SK-N-SH (cell line): ENCODE results near the gene ERC1. TPM values are rescaled to one million over a fixed set of nuclear protein-coding genes. Genes with fewer than 3 reads are reported as not detected.

ENCODE experiments used
- CTCF ChIA-PET: fragments of 300-600, 350-600 bp; formaldehyde crosslinking; extraction: SDS; loops from one replicate; lab custom pipeline; 2021; lab: Yijun Ruan, JAX
- POLR2A ChIA-PET: fragments of 350-600 bp; sonication (Branson Sonifier 250); formaldehyde crosslinking; extraction: SDS; loops from one replicate; lab custom pipeline; 2020; ENCODE audit warnings: antibody characterized with exemption, inconsistent platforms; lab: Yijun Ruan, JAX
- DNase-seq: peaks from one replicate; pipeline ENCODE4 v3.0.0; 2012
- H2AFZ ChIP-seq: fragments of 200-600 bp; sonication (generic); 2 replicates; pipeline ENCODE4 v1.8.1; 2016; ENCODE audit warnings: antibody characterized with exemption, mild to moderate bottlenecking, low read depth
- H3F3A ChIP-seq: fragments of 200-600 bp; sonication (generic); replicated peaks from 2 replicates; pipeline ENCODE3; 2016; ENCODE audit warnings: antibody characterized with exemption, mild to moderate bottlenecking; ENCODE audit not compliant: insufficient read depth
- H3K27ac ChIP-seq, 2 experiments: fragments of 200-500 bp in 1 of 2; fragments of 200-600 bp in 1 of 2; sonication (Bioruptor generic) in 1 of 2; sonication (generic), shearing (Covaris generic) in 1 of 2; 2 replicates each; pipeline versions ENCODE4 v1.5.1 to v1.6.1; 2014 to 2016; ENCODE audit warnings: low read depth in 2 of 2, inconsistent platforms in 1 of 2, low read length in 1 of 2, mild to moderate bottlenecking in 1 of 2, mixed read lengths in 1 of 2
- H3K27me3 ChIP-seq: fragments of 200-600 bp; sonication (generic), shearing (Covaris generic); 2 replicates; pipeline ENCODE4 v1.6.1; 2016; ENCODE audit warnings: mixed run types; ENCODE audit not compliant: insufficient read depth
- H3K36me3 ChIP-seq, 2 experiments: fragments of 200-500 bp in 1 of 2; fragments of 200-600 bp in 1 of 2; sonication (Bioruptor generic) in 1 of 2; sonication (generic) in 1 of 2; replicated peaks in 1 of 2; 2 replicates each; pipeline versions ENCODE3 to v1.5.1; 2014 to 2016; ENCODE audit warnings: low read length in 1 of 2, mild to moderate bottlenecking in 1 of 2; ENCODE audit not compliant: insufficient read depth in 2 of 2, control insufficient read depth in 1 of 2
- H3K4me1 ChIP-seq, 2 experiments: fragments of 200-500 bp in 1 of 2; fragments of 200-600 bp in 1 of 2; sonication (Bioruptor generic) in 1 of 2; sonication (generic), shearing (Covaris generic) in 1 of 2; 2 replicates each; pipeline versions ENCODE4 v1.5.1 to v1.6.1; 2014 to 2016; ENCODE audit warnings: low read depth in 1 of 2, low read length in 1 of 2, mixed run types in 1 of 2; ENCODE audit not compliant: insufficient read depth in 2 of 2, control insufficient read depth in 1 of 2
- H3K4me2 ChIP-seq: fragments of 200-600 bp; sonication (generic), shearing (Covaris generic); 2 replicates; pipeline ENCODE4 v1.6.1; 2017; ENCODE audit warnings: mixed run types
- H3K4me3 ChIP-seq, 2 experiments: fragments of 200-500 bp in 1 of 2; fragments of 200-600 bp in 1 of 2; sonication (Bioruptor generic) in 1 of 2; sonication (generic), shearing (Covaris generic) in 1 of 2; 2 replicates each; pipeline versions ENCODE4 v1.5.1 to v1.8.1; 2014 to 2016; ENCODE audit warnings: low read depth in 2 of 2, inconsistent platforms in 1 of 2, low read length in 1 of 2, mild to moderate bottlenecking in 1 of 2, mixed read lengths in 1 of 2, moderate library complexity in 1 of 2
- H3K79me2 ChIP-seq: fragments of 200-600 bp; sonication (generic); 2 replicates; pipeline ENCODE4 v1.8.1; 2017; ENCODE audit warnings: mild to moderate bottlenecking; ENCODE audit not compliant: insufficient read depth
- H3K9ac ChIP-seq: fragments of 200-600 bp; sonication (generic); 2 replicates; pipeline ENCODE4 v1.6.1; 2017; ENCODE audit warnings: mixed run types
- H3K9me2 ChIP-seq: fragments of 200-600 bp; sonication (generic); 2 replicates; pipeline ENCODE4 v1.6.1; 2017; ENCODE audit warnings: mixed run types
- H3K9me3 ChIP-seq: fragments of 200-600 bp; sonication (generic); 2 replicates; pipeline ENCODE4 v1.6.1; 2017; ENCODE audit warnings: mixed run types, mild to moderate bottlenecking, moderate library complexity
- H4K20me1 ChIP-seq: fragments of 200-600 bp; sonication (generic); 2 replicates; pipeline ENCODE4 v1.6.1; 2017; ENCODE audit warnings: mild to moderate bottlenecking, mixed run types; ENCODE audit not compliant: insufficient read depth
- CHD2 ChIP-seq: fragments of 150-350 bp; IDR thresholded peaks from 2 replicates; pipeline ENCODE4 v1.6.1; 2018; ENCODE audit warnings: low read length; ENCODE audit not compliant: partially characterized antibody
- EP300 ChIP-seq, 2 experiments: IDR thresholded peaks; 2 replicates each; pipeline versions ENCODE4 v1.4.0 to v1.6.1; 2012; ENCODE audit warnings: borderline replicate concordance in 1 of 2, low read depth in 1 of 2, low read length in 1 of 2
- FOSL2 ChIP-seq: IDR thresholded peaks from 2 replicates; pipeline ENCODE4 v1.4.0; 2012; ENCODE audit warnings: low read depth, mild to moderate bottlenecking, moderate library complexity, borderline replicate concordance
- MXI1 ChIP-seq: IDR thresholded peaks from 2 replicates; pipeline ENCODE4 v1.6.1; 2012; ENCODE audit warnings: mild to moderate bottlenecking, low read depth, low read length, improper control_type of control experiment
- NRF1 ChIP-seq: IDR thresholded peaks from 2 replicates; pipeline ENCODE4 v1.6.1; 2012; ENCODE audit warnings: low read depth, mild to moderate bottlenecking, low read length
- RCOR1 ChIP-seq: fragments of 150-350 bp; IDR thresholded peaks from 2 replicates; pipeline ENCODE4 v1.6.1; 2017; ENCODE audit warnings: antibody characterized with exemption, low read length
- RFX5 ChIP-seq: IDR thresholded peaks from 2 replicates; pipeline ENCODE4 v1.6.1; 2012; ENCODE audit warnings: mild to moderate bottlenecking, improper control_type of control experiment, low read length
- RXRA ChIP-seq: IDR thresholded peaks from 2 replicates; pipeline ENCODE4 v1.4.0; 2012; ENCODE audit warnings: low read depth, mild to moderate bottlenecking, borderline replicate concordance
- TCF12 ChIP-seq: IDR thresholded peaks from 2 replicates; pipeline ENCODE4 v1.4.0; 2012
- TEAD4 ChIP-seq: IDR thresholded peaks from 2 replicates; pipeline ENCODE4 v1.4.0; 2012; ENCODE audit warnings: mild to moderate bottlenecking, borderline replicate concordance; ENCODE audit not compliant: insufficient read depth
- polyA plus RNA-seq, 3 experiments: library from polyadenylated mRNA; depleted of rRNA; stranded (reverse); fragments of >200 nt; gene quantifications; 2 replicates each; pipeline ENCODE4 v1.2.3, GENCODE V29; 2012
- TF ChIP-seq, protein P1 (sequence below): IDR thresholded peaks from 2 replicates; pipeline ENCODE4; 2012
- TF ChIP-seq, protein P2 (sequence below): fragments of 150-350 bp; IDR thresholded peaks from 2 replicates; pipeline ENCODE4 v1.6.1; 2017; ENCODE audit warnings: antibody characterized with exemption, low read length, low read depth, borderline replicate concordance
- TF ChIP-seq, protein P3 (sequence below): IDR thresholded peaks from 2 replicates; pipeline ENCODE4 v1.4.0; 2012; ENCODE audit warnings: low read depth, borderline replicate concordance
- TF ChIP-seq, protein P4 (sequence below): IDR thresholded peaks from 2 replicates; pipeline ENCODE4 v1.6.1; 2012; ENCODE audit warnings: mild to moderate bottlenecking, low read depth, low read length, moderate library complexity

Gene ERC1
- polyA plus RNA-seq, 1 of the 3 experiments (the other 2 are of a cell fraction): 7.5 TPM

DNA sequence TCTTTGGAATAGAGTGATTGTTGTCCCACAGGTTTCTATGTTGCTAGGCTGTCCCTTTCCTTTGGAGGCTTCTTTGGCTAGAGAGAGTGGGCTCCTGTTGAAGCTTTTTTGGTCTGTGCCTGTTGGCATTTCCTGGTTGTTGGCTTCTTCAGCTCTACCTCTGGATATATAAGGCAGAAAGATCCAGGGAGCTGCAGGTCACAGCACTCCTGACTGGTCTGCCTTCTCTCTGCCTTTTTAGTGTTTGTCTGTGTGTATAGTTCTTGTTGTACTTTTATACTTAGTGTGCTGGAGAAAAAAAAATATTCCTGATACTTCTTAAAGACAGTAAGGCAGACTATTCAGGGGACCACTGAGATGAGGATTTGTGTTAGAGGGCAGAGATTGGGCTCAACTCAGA, 400.7 kb downstream of the ERC1 start:
- no peaks in the 10 kb centered on the region for H3F3A ChIP-seq
- no peaks in the 10 kb centered on the region for H3K9me3 ChIP-seq
- no peaks in the 10 kb centered on the region for H3K4me1 ChIP-seq
- H3K9ac ChIP-seq: no peak overlapping the region
- H3K4me3 ChIP-seq: no peak overlapping the region; a peak in 1 of 4 replicates
- H3K27me3 ChIP-seq: no peaks in the 10 kb centered on the region
- no peak for DNase-seq
- H3K27ac ChIP-seq: no peak overlapping the region
- POLR2A ChIA-PET: no interaction called here
- no peak overlapping the region for H3K4me2 ChIP-seq
- CTCF ChIA-PET: interaction anchor here (0.6 kb wide), 1 partner anchor 314 kb away, joined by 3 read pairs; no protein-coding TSS in a partner anchor
- no peaks in the 10 kb centered on the region for H3K79me2 ChIP-seq
- no peak overlapping the region for H2AFZ ChIP-seq
- H4K20me1 ChIP-seq: no peaks in the 10 kb centered on the region
- peaks cover 4 to 7% of the 10 kb centered on the region in 2 experiments for H3K36me3 ChIP-seq
- no peaks in the 10 kb centered on the region for H3K9me2 ChIP-seq
- TF ChIP-seq EP300 (IDR thresholded peaks at IDR 0.05; ENCODE audit: borderline replicate concordance in 1 of 2, low read depth in 1 of 2, low read length in 1 of 2) (no peak), TEAD4 (no peak), FOSL2 (no peak), RXRA (no peak), RFX5 (no peak), MXI1 (no peak), NRF1 (no peak), CHD2 (no peak), TCF12 (no peak), RCOR1 (no peak)
- TF ChIP-seq, protein P1, sequence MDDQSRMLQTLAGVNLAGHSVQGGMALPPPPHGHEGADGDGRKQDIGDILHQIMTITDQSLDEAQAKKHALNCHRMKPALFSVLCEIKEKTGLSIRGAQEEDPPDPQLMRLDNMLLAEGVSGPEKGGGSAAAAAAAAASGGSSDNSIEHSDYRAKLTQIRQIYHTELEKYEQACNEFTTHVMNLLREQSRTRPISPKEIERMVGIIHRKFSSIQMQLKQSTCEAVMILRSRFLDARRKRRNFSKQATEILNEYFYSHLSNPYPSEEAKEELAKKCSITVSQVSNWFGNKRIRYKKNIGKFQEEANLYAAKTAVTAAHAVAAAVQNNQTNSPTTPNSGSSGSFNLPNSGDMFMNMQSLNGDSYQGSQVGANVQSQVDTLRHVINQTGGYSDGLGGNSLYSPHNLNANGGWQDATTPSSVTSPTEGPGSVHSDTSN: no peak
- TF ChIP-seq, protein P2, sequence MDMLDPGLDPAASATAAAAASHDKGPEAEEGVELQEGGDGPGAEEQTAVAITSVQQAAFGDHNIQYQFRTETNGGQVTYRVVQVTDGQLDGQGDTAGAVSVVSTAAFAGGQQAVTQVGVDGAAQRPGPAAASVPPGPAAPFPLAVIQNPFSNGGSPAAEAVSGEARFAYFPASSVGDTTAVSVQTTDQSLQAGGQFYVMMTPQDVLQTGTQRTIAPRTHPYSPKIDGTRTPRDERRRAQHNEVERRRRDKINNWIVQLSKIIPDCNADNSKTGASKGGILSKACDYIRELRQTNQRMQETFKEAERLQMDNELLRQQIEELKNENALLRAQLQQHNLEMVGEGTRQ: no peak
- TF ChIP-seq, protein P3, sequence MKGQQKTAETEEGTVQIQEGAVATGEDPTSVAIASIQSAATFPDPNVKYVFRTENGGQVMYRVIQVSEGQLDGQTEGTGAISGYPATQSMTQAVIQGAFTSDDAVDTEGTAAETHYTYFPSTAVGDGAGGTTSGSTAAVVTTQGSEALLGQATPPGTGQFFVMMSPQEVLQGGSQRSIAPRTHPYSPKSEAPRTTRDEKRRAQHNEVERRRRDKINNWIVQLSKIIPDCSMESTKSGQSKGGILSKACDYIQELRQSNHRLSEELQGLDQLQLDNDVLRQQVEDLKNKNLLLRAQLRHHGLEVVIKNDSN: no peak
- TF ChIP-seq, protein P4, sequence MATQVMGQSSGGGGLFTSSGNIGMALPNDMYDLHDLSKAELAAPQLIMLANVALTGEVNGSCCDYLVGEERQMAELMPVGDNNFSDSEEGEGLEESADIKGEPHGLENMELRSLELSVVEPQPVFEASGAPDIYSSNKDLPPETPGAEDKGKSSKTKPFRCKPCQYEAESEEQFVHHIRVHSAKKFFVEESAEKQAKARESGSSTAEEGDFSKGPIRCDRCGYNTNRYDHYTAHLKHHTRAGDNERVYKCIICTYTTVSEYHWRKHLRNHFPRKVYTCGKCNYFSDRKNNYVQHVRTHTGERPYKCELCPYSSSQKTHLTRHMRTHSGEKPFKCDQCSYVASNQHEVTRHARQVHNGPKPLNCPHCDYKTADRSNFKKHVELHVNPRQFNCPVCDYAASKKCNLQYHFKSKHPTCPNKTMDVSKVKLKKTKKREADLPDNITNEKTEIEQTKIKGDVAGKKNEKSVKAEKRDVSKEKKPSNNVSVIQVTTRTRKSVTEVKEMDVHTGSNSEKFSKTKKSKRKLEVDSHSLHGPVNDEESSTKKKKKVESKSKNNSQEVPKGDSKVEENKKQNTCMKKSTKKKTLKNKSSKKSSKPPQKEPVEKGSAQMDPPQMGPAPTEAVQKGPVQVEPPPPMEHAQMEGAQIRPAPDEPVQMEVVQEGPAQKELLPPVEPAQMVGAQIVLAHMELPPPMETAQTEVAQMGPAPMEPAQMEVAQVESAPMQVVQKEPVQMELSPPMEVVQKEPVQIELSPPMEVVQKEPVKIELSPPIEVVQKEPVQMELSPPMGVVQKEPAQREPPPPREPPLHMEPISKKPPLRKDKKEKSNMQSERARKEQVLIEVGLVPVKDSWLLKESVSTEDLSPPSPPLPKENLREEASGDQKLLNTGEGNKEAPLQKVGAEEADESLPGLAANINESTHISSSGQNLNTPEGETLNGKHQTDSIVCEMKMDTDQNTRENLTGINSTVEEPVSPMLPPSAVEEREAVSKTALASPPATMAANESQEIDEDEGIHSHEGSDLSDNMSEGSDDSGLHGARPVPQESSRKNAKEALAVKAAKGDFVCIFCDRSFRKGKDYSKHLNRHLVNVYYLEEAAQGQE: no peak
- TF ChIP-seq, all 33 proteins: peak for 0
